HG03103 (cell line): ENCODE measurements around the gene LTBP3.

Experiments used
- ATAC-seq: cut with Tn5 transposase; IDR thresholded peaks from one replicate; pipeline ENCODE4 v1.9.1; 2021; ENCODE audit warnings: low read depth; ENCODE audit not compliant: unreplicated experiment

Gene LTBP3

DNA sequence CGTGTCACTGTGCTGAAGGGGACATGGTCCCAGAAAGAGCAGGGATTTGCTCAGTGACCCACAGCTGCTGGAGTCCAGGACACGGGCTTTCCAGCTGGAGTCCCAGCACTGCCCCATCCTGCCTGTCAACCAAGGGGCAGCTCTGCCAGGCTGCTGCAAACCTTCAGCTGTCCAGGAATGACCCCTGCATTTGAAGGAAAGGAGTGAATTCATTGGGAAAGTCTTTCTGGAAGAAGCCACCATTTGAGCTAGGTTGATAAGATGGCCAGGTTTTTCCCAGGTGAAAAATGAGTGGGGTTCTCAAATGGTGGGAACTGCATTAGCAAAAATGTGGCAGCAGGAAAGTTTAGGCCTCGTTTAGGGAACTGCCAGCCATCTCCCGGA is 28.1 kb upstream of the LTBP3 start:
- ATAC-seq, result no peak

DNA sequence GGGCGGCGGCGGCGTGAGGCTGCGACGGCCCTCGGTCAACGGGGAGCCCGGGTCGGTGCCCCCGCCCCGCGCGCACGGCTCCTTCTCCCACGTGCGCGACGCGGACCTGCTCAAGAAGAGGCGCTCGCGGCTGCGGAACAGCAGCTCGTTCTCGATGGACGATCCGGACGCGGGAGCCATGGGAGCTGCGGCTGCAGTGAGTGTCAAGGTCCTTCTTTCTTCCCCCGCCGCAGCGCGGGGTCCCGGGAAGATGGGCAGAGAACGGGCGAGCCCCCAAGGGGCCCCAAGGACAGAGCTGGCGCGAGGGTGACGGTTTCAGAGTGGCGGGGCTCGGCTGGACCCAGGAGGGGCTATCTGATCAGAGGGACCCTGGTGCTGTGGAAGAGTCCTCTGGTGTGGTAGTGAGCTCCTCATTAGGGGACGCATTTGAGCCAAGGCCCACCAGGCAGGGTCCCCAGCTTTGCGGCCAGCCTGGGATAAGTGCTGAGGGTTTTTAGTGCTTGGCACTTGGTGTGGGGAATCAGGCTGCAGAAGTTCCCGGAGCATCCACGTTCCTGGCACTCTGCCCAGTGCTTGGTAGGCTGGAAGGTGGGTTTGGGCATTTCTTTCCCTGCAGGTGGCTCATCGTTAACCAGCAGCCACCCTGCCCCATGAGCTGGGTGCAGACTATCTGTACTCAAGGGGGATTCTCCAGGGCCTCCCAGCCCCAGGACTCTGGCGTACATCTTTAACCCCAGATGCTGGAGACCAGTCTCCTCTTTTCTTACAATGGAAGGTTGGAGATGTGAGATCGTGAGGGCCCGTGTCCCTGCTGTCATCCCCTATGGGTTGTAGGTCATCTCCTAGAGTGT is 27.5 kb upstream of the LTBP3 start:
- ATAC-seq, result no peak

GRCh38 chr11:65584723-65585171 is 26.6 kb upstream of the LTBP3 start:
- ATAC-seq, result no peak

DNA sequence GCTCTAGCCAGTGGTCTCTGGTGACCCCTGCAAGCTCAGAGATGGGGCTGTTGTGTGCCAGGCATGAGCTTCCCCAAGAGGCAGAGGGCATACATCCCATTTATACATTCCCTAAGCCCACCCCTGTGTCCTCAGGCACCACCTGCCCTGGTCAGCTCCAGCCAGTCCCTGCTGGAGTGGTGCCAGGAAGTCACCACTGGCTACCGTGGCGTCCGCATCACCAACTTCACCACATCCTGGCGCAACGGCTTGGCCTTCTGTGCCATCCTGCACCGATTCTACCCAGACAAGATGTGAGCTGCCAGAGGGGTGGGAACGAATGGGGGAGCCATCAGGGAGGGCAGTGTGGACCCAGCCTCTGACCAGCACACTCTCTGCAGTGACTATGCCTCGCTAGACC is 25.9 kb upstream of the LTBP3 start:
- no peak for ATAC-seq

DNA sequence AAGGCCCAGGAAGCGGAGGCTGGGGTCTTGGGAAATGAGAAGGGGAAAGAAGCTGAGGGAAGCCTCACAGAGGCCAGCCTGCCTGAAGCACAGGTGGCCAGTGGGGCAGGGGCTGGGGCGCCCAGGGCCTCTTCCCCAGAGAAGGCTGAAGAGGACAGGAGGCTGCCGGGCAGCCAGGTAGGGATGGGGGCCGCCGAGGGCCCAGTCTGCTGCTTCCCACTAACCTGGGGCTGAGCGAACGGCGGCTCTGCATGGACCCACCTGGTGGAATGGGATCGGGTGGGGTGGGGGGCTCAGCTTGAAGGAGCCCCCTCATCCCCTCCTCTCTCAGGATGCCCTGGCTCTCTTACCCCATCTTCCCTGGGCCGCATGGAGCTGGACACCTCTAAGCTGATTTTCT is 25.4 kb upstream of the LTBP3 start:
- no peak for ATAC-seq

DNA sequence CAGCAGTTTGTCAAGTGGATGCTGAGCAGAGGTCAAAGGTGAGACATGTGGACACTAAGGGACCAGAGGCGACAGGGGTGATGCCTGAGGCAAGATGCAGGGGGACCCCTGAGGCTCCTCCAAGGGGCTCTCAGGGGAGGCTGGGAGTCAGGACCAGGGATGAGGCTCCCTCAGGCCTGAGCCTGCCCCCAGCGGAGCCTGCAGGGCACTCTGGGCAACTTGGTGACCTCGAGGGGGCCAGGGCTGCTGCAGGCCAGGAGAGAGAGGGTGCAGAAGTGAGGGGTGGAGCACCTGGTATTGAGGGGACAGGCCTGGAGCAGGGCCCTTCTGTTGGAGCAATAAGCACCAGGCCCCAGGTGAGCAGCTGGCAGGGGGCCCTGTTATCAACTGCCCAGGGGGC is 23.8 kb upstream of the LTBP3 start:
- no peak for ATAC-seq

DNA sequence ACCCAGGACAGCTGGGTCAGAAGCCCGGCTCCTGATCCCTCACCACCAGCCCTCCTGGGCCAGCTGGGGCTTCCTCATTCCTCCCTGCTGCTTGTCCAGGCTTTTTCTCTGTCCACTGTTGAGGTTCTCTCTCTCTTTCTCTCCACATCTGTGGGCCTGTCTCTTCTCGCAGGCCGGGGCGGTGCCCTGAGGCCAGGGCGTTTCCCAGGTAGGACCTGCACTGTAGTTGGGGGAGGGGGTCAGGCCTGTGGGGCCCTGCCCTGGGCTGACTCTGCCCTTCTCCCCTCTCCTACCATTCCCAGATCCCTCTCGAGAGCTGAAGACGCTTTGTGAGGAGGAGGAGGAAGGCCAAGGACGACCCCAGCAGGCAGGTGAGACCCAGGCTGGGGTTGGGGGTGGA is 22.6 kb upstream of the LTBP3 start:
- no peak for ATAC-seq

GRCh38 chr11:65580031-65580692 is 22.0 kb upstream of the LTBP3 start:
- no peak for ATAC-seq

- no peak for ATAC-seq
Measured at GRCh38 chr11:65579291-65579690, 21.1 kb upstream of the LTBP3 start.

GRCh38 chr11:65578667-65579066 is 20.5 kb upstream of the LTBP3 start:
- no peak for ATAC-seq

DNA sequence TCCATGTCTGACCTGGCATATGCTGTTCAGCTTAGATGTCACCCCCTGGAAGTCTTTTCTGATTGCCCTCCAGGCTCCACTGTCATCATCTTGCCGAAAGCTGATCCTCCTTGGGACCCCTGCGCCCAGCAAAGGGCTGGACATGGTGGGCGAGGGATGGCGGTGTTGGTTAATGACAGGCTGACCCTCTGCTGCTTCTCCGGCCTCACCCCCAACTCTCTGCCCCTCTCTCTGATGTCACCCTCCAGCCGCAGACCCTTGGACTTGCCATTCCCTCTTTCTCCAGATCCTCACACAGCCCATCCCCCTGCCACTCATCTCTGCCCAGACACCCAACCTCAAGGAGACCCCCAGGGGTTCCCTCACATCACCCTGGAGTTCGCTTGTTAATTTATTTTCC is 20.0 kb upstream of the LTBP3 start:
- no peak for ATAC-seq

DNA sequence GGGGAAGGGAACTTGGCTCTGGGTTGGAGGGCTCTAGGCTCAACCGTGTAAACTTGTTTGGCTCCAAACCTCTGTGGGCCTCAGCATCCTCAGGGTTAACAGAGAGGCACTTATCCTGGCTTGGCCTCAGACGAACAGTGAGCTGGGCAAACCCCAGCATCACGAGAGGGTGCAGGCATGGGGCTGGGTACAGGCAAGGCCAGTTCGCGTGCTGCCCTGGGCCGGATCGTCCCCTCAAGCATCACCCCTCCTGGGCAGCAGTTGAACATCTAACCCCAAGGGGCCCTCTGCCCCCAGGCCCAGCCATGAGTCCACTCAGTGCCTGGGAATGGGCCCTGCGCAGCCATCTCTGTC is 19.6 kb upstream of the LTBP3 start:
- no peak for ATAC-seq

DNA sequence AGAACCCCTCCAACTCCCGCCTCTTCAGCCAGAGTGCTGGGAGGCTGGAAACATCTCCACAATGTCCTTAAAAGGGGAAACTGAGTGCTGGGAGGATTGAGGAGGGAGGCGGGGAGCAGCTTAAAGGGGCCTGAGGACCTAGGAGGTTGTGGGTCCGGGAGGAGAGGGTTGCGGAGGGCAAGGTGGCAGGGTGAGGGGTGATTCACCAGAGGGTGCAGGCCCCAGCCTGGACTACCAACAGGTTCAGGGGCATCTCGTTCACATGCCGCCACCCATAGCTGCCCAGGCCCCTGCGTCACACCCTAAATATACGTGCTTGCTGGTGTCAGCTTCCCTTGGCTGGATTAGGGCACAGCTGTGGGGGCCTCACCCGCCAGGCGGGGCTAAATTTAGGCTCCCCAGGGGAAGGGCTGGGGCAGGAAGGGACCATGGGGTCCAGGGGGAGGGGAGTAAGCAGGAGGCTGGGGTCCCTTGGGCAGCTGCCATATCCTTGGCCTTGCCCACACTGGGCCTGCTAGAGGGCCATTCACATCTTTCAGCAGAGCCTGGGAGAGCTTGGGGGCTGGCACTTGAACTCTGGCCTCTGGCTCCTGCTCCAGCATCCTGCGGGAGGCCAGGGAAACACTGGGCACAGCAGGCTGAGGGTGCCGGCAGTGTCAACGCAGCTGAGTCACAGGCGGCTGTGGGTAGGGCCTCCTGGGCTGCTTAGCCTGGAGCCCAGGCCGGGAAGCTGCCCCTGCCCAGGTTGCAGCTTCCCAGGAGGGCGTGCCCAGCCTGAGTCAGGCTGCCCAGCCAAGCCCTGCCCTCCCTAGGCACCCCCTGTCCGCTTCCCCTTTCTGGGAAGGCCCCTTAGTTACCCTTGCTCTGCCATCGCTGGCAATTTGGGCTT is 19.0 kb upstream of the LTBP3 start:
- ATAC-seq, result no peak

- ATAC-seq, result no peak
Measured at GRCh38 chr11:65576232-65576866, 18.2 kb upstream of the LTBP3 start.

- no peak for ATAC-seq
Measured at GRCh38 chr11:65575568-65576231, 17.5 kb upstream of the LTBP3 start, which contains the start of gene EHBP1L1. Gene EHBP1L1, plus strand, starts transcription at chr11:65576053. Its CDS starts 250 bp downstream, at chr11:65576303.

DNA sequence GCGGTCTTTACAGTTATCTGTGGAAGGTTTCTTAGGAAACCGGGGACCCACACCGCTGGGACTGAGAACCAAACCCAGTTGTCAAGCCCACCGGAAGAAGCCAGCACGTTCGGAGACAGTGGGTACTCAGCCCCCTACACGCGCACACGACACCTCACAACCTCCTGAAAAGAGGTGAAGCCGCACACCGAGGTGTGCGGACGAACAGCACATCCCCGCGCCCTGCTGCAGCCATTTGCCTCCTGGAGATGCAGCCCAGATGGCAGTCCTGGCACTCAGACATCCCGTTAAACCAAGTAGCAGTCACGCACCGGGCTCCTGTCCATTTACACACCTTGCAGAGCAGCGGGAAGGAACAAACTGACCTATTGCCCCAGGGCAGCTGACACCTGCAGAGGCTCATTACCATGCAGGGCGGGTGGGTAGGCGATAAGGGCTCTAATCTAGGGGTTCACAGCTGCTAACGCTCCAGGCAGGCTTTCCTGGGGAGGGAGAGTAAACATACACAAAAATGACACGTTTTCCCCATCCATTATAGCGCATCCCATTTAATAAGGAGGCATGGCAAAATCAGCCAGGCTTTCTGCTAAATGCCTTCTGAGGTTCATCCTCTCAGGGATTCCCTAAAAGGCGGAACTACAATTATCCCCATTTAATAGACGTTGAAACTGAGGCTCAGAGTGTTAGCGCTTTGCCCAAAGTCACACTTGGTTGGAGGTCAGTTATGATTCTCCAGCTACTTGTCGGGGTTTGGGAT is 16.8 kb upstream of the LTBP3 start:
- no peak for ATAC-seq

DNA sequence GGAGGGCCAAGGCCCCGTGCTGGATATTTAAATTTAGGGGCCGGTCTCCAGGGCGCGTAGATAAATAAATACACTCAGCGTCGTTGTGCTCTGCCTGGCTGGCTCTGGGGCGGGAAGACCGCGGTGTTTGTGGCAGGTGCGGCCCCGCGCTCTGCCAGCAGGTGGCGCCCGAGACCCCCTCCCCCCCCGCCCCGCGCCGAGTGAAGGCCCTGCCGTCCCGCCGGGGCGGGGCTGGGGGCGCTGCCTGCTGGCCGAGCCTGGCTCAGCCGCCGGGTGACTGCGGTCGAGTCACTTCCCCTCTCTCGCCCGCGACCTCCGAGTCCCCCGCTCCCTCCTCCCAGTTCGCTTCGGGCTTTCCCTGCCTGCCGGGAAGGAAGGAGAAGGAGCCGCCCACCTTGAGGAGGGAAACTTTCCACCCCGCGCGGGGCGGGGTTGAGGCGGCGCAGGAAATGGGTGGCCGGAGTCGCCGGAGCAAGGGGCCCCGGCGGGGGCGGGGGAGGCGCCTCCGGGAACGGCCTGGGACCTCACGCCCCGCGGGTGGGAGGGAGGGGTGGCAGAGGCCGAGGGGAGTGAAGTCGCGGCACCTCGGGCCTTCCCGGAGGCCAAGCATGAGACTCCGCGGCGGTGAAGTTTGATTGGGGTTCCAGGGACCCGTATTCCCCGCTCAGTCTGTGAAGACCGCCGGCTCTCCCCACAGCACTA is 16.1 kb upstream of the LTBP3 start:
- ATAC-seq, result no peak

DNA sequence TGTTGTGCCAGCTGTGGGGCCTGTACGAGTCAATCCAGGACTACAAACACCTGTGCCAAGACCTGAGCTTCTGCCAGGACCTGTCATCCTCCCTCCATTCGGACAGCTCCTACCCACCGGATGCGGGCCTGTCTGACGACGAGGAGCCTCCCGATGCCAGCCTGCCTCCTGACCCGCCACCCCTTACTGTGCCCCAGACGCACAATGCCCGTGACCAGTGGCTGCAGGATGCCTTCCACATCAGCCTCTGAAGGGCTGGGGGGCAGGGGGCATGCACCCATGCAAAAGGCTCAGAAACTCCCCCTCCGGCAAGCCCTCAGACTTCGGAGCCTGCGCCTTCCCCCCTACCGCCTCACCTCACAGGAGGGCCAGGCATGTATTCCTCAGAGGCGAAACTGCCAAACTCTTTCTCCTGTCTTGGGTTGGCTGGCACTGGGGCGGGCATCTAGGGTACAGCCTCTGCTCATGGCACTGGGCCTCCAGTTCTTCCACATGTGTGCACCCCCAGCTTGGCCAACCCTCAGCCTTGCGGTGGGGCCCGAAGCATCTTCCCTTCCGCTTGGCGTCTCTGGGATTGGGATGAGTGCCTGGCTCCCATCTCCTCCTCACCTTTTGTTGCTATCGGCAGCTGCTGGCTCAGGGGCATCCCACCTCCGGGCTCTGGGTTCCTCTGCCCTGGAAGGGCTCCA is 15.4 kb upstream of the LTBP3 start:
- no peak for ATAC-seq
